Amygdala (tissue), 56 donors: Measurements from ENCODE around the gene CDYL.

ENCODE experiments used
- DNase-seq, 56 donors: peaks; one replicate each; lab custom pipeline; 2025; lab: John Stamatoyannopoulos, UW

CDYL gene

GRCh38 chr6:4776131-4776492, at the start of gene CDYL:
Gene CDYL, plus strand, starts transcription at chr6:4776404. Its CDS starts 380 bp downstream, at chr6:4776784.
- peak in 52 of 56 donors; percentile 15 to 86 (median 68) for DNase-seq

- no peak for DNase-seq
These were observed 49.6 kb upstream of the CDYL start for GRCh38 chr6:4726645-4727044.

- no peak for DNase-seq
These were observed 49.0 kb upstream of the CDYL start for GRCh38 chr6:4727217-4727616.

GRCh38 chr6:4727671-4728435, 48.4 kb upstream of the CDYL start:
- no peak for DNase-seq

GRCh38 chr6:4728436-4728769, 47.8 kb upstream of the CDYL start:
- DNase-seq, result no peak

- DNase-seq, result no peak
These were observed 47.3 kb upstream of the CDYL start for GRCh38 chr6:4728926-4729325.

- DNase-seq, result no peak
These were observed 44.2 kb upstream of the CDYL start for GRCh38 chr6:4731996-4732395.

GRCh38 chr6:4732691-4733315, 43.4 kb upstream of the CDYL start:
- peak in 29 of 56 donors; percentile 2 to 41 (median 16) for DNase-seq

GRCh38 chr6:4736371-4736873, 39.8 kb upstream of the CDYL start:
- DNase-seq, result no peak

- no peak for DNase-seq
These were observed 36.2 kb upstream of the CDYL start for GRCh38 chr6:4740032-4740431.

- DNase-seq, result no peak
These were observed 33.1 kb upstream of the CDYL start for GRCh38 chr6:4743062-4743461.

- no peak for DNase-seq
These were observed 32.3 kb upstream of the CDYL start for GRCh38 chr6:4743926-4744325.

- no peak for DNase-seq
These were observed 28.6 kb upstream of the CDYL start for GRCh38 chr6:4747588-4747987.

- peak in 3 of 56 donors; percentile 2 to 9 (median 5) for DNase-seq
These were observed 24.3 kb upstream of the CDYL start for GRCh38 chr6:4751823-4752464.

GRCh38 chr6:4756247-4756646, 20.0 kb upstream of the CDYL start:
- no peak for DNase-seq

- DNase-seq, result no peak
These were observed 16.2 kb upstream of the CDYL start for GRCh38 chr6:4759997-4760396.

- DNase-seq, result no peak
These were observed 15.4 kb upstream of the CDYL start for GRCh38 chr6:4760773-4761172.

- no peak for DNase-seq
These were observed 13.9 kb upstream of the CDYL start for GRCh38 chr6:4762294-4762693.

- no peak for DNase-seq
These were observed 12.3 kb upstream of the CDYL start for GRCh38 chr6:4763921-4764320.

GRCh38 chr6:4768815-4769214, 7.4 kb upstream of the CDYL start:
- no peak for DNase-seq

- no peak for DNase-seq
These were observed 3.5 kb upstream of the CDYL start for GRCh38 chr6:4772750-4773149.

GRCh38 chr6:4773181-4773580, 3.0 kb upstream of the CDYL start:
- DNase-seq, result no peak
